NCI-H2196 (cell line): ENCODE measurements around the gene ADPRM.
"Not testable (repeated sequence)": the region's sequence is repeated elsewhere in the genome, so short reads cannot be mapped to it uniquely, and the experiment has no call there.

Source experiments
- DNase-seq: peaks from one replicate; lab custom pipeline; 2025; ENCODE audit not compliant: unreplicated experiment; lab: John Stamatoyannopoulos, UW

ADPRM gene

GRCh38 chr17:10698096-10698818, 863 bp downstream of the ADPRM start:
- no peak for DNase-seq

GRCh38 chr17:10699856-10700255, 2.5 kb downstream of the ADPRM start:
- DNase-seq = no peak

GRCh38 chr17:10702574-10702973, 5.2 kb downstream of the ADPRM start:
- DNase-seq = no peak

- DNase-seq = no peak
Observed at GRCh38 chr17:10705727-10706126, 8.3 kb downstream of the ADPRM start.

GRCh38 chr17:10713318-10713717, 15.9 kb downstream of the ADPRM start:
- DNase-seq = no peak

- DNase-seq = no peak
Observed at GRCh38 chr17:10716218-10716617, 18.8 kb downstream of the ADPRM start.

GRCh38 chr17:10718547-10718946, 21.2 kb downstream of the ADPRM start:
- no peak for DNase-seq

GRCh38 chr17:10724546-10725195, 27.3 kb downstream of the ADPRM start:
- DNase-seq = no peak

GRCh38 chr17:10725262-10725661, 27.9 kb downstream of the ADPRM start:
- DNase-seq = no peak

- DNase-seq = no peak
Observed at GRCh38 chr17:10726196-10726595, 28.8 kb downstream of the ADPRM start.

- DNase-seq = no peak
Observed at GRCh38 chr17:10727192-10727591, 29.8 kb downstream of the ADPRM start.

- no peak for DNase-seq
Observed at GRCh38 chr17:10728331-10728892, 31.0 kb downstream of the ADPRM start.

- peak; percentile 44 for DNase-seq
Observed at GRCh38 chr17:10729334-10730193, 32.2 kb downstream of the ADPRM start, which contains the start of gene TMEM220. Gene TMEM220, minus strand, starts transcription at chr17:10730023. Its CDS starts 172 bp downstream, at chr17:10729851.

GRCh38 chr17:10730247-10730646, 32.9 kb downstream of the ADPRM start:
- DNase-seq = not testable (repeated sequence)

- DNase-seq = no peak
Observed at GRCh38 chr17:10731408-10731879, 34.0 kb downstream of the ADPRM start.

GRCh38 chr17:10732121-10732520, 34.7 kb downstream of the ADPRM start:
- not testable (repeated sequence) for DNase-seq

GRCh38 chr17:10733666-10734065, 36.3 kb downstream of the ADPRM start:
- DNase-seq = no peak

- DNase-seq = no peak
Observed at GRCh38 chr17:10735251-10735650, 37.9 kb downstream of the ADPRM start.

- DNase-seq = no peak
Observed at GRCh38 chr17:10735821-10736220, 38.4 kb downstream of the ADPRM start.

- peak; percentile 41 for DNase-seq
Observed at GRCh38 chr17:10737168-10737622, 39.8 kb downstream of the ADPRM start.

- no peak for DNase-seq
Observed at GRCh38 chr17:10737736-10738135, 40.3 kb downstream of the ADPRM start.
